ACHN (cell line): Measurements from ENCODE around the gene GCM1.
"Not testable (repeated sequence)": the region's sequence is repeated elsewhere in the genome, so short reads cannot be mapped to it uniquely, and the experiment has no call there.

Experiments
- DNase-seq: peaks from one replicate; pipeline ENCODE4 v3.0.0-alpha.2; 2015
- in situ Hi-C: cut with HindIII; loops from 2 replicates; pipeline ENCODE4 v1.10.0; 2017; ENCODE audit warnings: low sequenced_read_pairs, low pct_ligation_motif_present, low pct_unique_long_range_greater_than_20kb

GCM1 gene

DNA sequence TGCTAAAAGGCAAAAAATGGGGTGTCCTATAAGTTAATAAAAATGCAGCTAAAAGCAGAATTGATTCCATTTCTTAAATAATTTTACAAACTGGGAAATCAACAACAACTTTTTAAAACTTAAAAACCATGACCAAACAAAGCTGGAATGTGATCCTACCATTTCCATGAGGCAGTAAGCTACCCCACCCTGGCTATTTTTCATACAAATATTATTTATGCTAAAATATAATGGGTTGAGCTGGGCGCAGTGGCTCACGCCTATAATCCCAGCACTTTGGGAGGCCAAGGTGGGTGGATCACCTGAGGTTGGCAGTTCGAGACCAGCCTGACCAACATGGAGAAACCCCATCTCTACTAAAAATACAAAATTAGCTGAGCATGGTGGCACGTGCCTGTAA, 6.6 kb upstream of the GCM1 start:
- DNase-seq, in situ Hi-C loops: not testable (repeated sequence)

DNA sequence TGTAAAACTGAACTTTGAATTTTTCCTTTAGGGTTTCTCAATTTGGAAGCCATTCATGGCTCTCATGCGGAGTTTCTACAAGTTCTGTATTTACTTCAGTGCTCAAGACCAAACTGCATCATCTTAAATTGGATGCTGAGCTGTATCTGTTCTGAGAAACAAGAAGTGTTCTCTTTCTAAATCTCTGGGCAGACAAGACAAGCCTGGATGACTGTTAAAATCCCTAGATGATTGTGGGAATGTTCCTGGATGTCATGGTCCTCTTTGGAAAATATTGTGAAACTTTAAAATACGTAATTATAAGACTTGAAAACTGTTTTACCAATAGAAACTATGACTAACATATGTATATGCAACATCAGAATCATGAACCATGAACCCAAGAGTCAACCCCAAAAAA, 6.2 kb upstream of the GCM1 start:
- in situ Hi-C loops, result no loop called here
- no peak for DNase-seq

DNA sequence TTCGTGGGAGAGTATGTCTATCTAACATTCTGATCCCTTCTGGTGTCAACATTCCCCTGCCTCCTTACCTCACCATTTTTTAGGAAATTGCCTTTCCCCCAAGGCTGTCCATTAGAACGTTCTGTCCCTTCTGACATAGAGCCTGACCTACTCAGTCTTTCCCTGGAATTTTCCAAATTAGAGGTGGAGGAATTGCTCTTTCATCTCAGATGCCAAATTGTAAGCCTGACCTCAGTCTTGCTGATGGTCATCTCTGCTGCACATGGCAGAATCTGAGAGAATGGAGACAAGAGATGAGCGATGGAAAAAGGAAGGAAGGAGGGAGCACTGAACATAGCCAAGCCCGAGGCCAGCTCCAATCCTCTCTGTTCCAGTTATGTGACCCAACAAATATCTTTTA, 5.4 kb upstream of the GCM1 start:
- DNase-seq, result no peak
- in situ Hi-C loops, result no loop called here

DNA sequence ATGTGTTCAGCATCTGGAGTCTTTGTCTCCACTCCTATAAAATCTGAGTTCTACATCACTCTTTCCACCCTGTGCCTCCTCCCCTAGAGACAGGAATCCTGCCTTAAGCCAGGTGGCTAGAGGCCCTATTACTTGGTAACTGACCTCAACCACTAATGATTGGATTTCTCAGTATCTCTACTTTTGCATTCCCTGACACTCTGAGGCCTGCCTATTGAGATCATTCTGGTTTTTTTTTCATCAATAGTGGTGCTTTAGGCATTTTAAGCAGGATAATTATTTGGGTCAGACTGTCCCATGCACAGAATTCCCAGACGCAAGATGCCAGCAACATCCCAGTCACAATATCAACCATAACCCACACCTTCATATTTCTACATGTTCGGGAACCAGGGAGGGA, 3.9 kb upstream of the GCM1 start:
- in situ Hi-C loops, result no loop called here

DNA sequence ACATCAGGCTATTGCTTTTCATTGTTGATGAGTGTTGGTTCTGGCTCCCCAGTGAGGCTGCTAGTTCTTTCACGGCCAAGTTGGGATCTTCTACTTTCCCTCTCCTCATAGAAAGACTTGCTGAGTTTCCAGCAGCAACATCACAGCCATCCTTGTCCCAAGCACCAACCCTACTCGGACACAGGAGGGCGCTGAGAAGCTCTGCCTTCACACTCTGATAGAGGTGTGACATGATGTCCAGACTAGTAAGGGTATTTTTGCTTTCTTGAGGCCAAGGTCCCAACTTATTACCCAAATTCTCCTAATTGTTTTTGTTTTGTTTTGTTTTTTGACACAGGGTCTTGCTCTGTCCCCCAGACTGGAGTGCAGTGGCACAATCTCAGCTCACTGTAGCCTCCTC, 3.0 kb upstream of the GCM1 start:
- peak; percentile 10 for DNase-seq
- in situ Hi-C loops, result no loop called here

More for the DNA sequence above, 3.9 kb upstream of the GCM1 start:
- DNase-seq, result no peak

DNA sequence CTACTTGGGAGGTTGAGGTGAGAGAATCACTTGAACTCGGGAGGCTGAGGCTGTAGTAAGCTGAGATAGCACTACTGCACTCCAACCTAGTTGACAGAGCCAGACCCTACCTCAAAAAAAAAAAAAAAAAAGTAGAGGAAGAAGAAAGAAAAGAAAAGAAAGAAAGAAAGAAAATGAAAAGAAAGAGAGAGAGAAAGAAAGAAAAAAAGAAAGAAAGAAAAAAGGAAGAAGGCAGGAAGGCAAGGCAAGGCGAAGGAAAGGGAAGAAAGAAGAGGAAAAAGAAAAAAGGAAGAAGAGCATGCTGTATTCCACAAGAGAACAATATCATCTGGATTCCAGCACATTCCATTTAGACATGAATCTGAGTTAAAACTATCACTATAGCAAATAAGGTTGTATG, 3.8 kb downstream of the GCM1 start:
- in situ Hi-C loops, result no loop called here
- no peak for DNase-seq

DNA sequence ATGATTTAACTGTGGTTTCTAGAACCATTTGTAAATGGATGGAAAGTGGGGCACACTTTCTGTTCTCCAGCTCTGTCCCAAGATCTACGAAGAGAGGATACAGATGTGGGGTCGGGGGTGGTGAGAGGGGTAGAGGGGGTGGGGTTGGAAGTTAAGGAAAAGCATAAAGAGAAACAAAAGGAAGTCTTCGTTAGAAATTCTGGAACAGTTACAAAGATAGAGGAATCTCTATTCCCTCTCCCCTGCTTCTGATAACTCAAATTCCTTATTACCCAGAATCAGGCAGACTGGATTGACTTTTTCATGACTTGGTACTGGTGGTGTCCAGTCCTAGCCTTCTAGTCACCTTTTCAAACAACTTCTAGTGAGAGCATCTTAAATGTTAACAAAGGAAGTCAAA, 4.9 kb downstream of the GCM1 start:
- DNase-seq, result no peak
- in situ Hi-C loops, result no loop called here

DNA sequence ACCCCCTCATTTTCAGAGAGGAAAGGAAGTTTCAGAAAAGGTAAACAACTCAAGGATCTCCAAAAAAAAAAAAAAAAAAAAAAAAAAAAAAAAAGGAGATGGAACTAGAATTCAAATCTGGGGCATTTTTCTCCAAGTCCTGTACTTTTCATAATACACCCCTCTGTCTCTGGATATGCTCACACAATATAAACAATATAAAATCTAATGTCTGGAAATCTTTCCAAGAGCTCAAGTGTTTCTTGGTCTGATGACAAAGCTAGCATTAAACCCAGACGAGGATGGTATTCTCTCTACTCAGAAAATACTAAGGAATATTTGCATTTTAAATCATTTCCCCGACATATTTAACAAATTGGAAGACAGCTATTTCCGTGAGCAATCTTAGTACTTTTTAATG, 5.8 kb downstream of the GCM1 start:
- DNase-seq, result no peak
- in situ Hi-C loops, result no loop called here

DNA sequence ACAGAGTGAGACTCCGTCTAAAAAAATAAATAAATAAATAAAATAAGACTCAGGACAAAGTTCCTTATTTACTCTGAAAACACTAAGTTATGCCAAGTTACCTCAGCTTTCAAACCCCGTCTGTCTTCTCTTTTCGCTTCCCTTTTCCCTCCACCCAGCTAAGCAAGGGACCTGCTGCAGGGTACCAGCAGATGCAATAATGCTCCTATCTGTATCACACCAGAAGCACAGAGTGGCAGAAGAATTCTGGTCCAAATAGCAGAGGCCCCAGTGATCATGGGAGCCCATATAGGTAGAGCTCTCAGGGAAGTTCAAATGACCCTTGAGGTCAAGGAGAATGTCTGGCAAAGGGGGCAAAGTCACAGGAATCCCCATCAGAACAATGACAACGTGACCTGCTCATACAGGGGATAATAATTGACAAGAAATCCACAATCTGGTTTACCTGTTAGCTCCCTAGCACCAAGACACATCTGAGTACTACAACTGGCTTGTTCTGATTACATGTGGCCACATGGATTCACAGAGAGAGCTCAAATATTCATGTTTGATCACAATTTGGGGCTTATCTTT, 8.7 kb downstream of the GCM1 start:
- no peak for DNase-seq
- in situ Hi-C loops, result no loop called here

DNA sequence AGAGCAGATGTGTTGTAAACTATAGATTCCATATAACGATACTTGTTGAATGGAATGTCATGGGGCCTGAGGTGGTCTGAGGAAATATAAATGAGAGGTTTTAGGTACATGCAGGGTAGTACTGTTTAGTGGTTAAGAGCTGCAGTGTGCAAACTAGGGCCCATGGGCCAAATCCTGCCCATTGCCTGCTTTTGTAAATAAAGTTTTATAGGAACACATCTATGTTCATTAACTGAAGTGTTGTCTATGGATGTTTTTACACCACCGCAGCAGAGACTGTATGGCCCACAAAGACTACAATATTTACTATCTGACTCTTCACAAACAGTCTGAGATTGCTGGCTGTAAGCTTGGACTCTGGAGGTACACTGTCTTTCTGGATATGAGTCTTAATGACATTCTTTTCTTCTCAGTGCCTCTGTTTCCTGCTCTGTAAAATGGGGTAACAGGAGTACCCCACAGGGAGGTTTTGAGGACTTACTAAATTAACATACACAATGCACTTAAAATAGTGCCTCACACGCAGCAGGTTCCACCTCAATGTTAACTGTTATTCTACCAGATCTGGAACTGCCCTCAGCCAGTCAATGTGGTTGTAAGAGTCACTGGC, 12.5 kb downstream of the GCM1 start:
- DNase-seq, result no peak
- in situ Hi-C loops, result no loop called here

DNA sequence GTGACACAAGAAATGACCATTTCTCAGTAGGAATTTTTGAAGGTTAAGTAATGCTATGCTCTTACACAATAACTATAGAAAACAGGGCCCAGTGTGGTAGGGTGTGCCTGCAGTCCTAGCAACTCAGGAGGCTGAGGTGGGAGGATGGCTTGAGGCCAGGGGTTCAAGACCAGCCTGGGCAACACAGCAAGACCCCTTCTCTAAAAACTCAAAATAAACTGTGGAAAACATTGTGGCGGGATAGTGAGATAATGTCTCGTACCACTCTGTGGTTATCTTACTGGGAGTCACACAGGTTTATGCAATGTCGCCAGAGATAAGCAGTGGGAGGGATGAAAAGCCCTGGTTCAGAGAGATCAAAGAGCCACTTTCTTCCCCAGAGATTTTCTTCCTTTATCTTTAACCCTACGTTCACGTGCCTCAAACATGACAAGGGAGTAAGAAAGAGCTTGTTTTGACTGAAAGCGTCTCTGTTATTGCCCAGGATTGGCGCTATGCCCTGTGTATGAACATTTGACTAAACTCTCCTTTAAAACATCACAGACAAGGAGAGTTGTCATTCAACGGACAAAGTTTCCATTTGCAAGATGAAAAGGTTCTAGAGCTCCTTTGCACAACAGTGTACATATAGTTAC, 13.9 kb downstream of the GCM1 start:
- DNase-seq, result no peak
- in situ Hi-C loops, result no loop called here

DNA sequence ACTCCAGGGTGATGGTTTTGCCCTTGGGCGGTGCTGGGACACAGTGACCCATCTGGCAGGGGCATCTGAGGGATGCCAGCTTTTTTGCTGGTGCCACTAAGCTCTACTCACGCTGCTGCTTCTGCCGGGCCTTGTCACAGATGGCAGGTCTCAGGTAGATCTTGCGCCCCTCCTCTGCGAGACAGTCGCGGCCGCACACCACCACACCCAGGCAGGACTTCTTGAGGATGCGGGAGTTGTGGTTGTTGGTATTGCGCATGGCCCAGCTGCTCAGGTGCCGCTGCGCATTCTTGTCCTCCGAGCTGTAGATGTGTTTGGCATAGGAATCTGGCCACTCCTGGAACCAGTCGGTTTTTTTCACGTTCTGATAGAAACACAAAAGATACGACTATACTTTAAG, 14.7 kb downstream of the GCM1 start:
- in situ Hi-C loops, result no loop called here
- DNase-seq, result no peak

DNA sequence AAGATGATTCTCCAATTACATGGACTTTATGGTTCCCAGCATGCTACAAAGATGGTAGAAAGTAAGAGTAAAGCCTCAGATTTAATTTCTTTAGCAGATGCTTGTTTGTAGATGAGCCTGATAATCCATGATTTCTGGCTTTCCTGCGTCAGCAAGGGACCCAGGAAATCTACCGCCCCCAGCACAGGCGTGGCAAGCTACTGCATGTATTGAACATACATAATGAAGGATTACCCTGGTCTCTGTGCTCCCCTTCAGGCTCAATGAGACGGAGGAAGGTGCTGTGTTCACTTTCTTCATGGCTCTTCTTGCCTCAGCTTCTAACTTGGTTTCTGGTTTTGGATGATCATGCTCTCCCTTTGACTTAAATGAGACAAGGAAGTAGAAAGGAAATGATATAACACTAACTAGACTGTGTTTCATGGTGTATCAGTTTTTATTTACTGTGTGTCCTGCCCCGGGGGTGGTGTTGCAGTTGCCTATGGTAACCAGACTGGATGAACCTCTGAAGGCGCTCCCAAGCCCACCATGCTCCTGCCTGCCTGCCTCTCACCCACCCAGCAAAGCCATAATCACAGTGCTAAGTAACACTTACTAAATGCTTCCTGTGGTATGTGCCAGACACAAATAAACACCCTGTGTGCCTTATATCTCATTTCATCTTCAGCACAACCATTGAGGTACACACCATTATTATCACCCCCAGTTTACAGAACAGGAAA, 17.9 kb downstream of the GCM1 start:
- in situ Hi-C loops, result no loop called here
- DNase-seq, result no peak

DNA sequence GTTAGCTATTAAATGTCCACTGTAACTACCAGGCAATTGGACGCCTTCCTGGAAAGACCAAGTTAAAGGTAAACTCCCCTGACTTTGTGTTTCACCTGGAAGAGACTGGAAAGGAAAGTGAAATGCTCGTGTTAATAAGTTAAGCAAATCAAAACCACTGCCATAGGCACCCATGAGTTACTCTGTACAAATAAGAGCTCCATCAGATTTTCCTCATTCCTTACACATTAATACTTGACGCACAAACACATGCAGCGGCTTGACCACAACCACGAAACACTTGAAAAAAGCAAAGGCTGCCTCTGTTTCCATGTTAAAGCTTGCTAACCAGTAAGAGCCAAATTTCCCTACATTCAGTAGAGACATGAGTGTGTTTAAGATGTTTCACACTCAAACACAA, 19.8 kb downstream of the GCM1 start:
- in situ Hi-C loops, result no loop called here
- DNase-seq, result peak; percentile 62

DNA sequence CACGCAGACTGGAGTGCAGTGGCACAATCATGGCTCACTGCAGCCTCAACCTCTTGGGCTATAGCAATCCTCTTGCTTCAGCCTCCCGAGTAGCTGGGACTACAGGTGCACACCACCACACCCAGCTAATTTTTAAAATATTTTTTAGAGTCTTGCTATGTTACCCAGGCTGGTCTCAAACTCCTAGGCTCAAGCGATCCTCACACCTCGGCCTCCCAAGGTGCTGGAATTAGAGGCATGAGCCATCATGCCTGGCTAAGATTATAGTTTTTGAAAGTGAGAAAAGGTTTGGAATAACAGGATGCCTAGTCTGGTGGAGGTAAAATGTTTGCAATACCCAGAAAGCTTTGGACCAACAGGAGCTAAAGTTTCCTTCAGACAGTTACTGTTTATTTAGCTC, 23.4 kb downstream of the GCM1 start:
- in situ Hi-C loops, result no loop called here
- DNase-seq, result no peak

DNA sequence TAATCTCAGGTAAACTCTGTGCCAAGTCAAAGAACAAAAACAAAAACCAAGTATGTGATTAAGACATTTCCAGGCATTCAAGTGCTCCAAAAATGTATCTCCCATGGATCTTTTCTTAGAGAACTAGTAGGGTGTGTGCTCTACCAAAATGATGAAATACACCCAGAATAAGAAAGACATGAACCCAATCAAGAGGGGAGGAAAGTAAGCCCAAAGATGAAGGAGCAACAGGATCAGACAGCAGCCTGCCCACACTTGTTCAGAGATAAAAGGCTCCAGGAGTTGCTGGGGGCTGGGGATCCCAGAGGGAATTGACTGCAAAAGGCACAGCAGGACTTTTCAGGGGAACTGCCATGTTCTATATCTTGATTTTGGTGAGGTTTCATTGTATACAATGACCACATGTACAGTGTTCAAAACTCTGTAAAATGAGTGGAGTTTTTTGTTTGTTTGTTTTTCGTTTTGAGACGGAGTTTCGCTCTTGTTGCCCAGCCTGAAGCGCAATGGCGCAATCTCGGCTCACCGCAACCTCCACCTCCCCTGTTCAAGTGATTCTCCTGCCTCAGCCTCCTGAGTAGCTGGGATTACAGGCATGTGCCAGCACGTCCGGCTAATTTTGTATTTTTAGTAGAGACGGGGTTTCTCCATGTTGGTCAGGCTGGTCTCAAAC, 24.4 kb downstream of the GCM1 start:
- no peak for DNase-seq
- in situ Hi-C loops, result no loop called here

DNA sequence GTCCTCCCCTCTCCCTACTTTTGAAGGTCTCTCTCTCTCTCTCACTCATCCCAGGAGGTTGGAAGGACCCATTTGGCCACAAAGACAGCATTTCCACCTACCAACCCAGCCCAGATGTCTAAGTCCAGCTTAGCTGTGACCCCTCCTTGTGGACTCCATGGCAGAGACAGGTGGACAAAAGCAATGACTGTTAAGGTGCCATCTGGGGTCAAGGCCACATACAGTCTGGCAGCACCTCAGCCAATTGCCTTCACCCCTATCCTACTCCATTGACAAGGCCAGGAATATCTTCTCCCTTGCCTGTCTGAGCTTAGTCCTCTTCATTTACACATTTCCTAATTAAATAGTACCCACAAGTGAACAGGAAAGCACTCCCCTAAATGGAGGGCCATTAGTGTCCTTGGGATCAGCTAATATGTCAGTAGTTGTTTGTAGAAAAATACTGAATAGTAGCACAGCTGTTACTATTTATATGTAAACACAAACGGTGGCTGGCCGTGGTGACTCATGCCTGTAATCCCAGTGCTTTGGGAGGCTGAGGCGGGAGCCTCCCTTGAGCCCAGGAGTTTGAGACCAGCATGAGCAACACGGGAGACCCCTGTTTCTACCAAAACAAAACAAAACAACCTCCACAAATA, 28.8 kb downstream of the GCM1 start:
- in situ Hi-C loops, result no loop called here
- peak; percentile 12 for DNase-seq

DNA sequence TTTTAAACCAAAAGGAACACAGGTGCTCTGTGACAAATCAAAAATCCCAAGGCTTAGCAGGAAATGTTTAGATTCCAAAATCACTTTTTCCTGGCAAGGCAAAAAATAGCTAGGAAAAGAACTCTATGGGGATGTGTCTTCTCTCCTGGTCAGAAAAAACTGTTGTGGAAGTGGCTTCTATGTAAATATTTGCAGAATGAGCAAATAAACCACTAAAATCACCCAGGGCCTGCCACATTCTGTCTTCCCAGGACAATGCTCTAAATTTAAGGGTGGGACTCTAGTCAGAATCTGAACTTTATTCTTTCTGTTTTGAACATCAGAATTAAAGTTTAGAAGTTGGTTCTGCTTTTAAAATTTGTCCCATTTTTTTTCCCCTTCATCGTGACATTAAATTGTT, 29.3 kb downstream of the GCM1 start:
- in situ Hi-C loops, result no loop called here
- DNase-seq, result no peak

DNA sequence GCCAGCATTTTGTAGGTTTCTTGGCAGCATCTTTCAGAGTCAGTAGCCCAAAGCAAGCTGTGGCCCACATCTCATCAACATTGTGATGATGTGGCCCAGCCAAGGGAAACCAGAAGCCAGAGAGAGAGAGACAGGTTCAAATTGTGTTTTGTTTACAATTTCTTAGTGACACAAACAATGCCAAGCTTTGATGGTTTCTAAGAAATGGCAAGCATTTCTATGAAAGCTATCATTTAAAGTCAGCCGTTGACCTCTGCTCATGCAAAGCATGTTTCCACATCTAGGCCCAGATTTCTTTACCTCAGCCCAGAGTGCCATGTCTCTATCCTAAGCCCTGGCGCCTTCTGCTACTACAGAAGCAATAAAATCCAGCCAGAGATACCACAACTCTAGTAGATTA, 32.9 kb downstream of the GCM1 start:
- no peak for DNase-seq
- in situ Hi-C loops, result no loop called here
